GM12874 (cell line): ENCODE results near the gene AQP5.

ENCODE experiments used
- TF ChIP-seq, protein P1 (sequence below): IDR thresholded peaks from 2 replicates; pipeline ENCODE4 v1.5.1; 2011; ENCODE audit warnings: low read depth, mild to moderate bottlenecking, control low read depth, low read length, moderate library complexity; ENCODE audit not compliant: insufficient read depth

AQP5 gene

GRCh38 chr12:49959685-49960473 is 1.8 kb upstream of the AQP5 start:
- TF ChIP-seq, protein P1, sequence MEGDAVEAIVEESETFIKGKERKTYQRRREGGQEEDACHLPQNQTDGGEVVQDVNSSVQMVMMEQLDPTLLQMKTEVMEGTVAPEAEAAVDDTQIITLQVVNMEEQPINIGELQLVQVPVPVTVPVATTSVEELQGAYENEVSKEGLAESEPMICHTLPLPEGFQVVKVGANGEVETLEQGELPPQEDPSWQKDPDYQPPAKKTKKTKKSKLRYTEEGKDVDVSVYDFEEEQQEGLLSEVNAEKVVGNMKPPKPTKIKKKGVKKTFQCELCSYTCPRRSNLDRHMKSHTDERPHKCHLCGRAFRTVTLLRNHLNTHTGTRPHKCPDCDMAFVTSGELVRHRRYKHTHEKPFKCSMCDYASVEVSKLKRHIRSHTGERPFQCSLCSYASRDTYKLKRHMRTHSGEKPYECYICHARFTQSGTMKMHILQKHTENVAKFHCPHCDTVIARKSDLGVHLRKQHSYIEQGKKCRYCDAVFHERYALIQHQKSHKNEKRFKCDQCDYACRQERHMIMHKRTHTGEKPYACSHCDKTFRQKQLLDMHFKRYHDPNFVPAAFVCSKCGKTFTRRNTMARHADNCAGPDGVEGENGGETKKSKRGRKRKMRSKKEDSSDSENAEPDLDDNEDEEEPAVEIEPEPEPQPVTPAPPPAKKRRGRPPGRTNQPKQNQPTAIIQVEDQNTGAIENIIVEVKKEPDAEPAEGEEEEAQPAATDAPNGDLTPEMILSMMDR: no peak

GRCh38 chr12:49960474-49961110 is 1.1 kb upstream of the AQP5 start:
- TF ChIP-seq, protein P1: no peak

GRCh38 chr12:49961993-49962764 is 507 bp downstream of the AQP5 start:
- TF ChIP-seq, protein P1: no peak

GRCh38 chr12:49962861-49963765 is 1.4 kb downstream of the AQP5 start:
- TF ChIP-seq, protein P1: no peak

DNA sequence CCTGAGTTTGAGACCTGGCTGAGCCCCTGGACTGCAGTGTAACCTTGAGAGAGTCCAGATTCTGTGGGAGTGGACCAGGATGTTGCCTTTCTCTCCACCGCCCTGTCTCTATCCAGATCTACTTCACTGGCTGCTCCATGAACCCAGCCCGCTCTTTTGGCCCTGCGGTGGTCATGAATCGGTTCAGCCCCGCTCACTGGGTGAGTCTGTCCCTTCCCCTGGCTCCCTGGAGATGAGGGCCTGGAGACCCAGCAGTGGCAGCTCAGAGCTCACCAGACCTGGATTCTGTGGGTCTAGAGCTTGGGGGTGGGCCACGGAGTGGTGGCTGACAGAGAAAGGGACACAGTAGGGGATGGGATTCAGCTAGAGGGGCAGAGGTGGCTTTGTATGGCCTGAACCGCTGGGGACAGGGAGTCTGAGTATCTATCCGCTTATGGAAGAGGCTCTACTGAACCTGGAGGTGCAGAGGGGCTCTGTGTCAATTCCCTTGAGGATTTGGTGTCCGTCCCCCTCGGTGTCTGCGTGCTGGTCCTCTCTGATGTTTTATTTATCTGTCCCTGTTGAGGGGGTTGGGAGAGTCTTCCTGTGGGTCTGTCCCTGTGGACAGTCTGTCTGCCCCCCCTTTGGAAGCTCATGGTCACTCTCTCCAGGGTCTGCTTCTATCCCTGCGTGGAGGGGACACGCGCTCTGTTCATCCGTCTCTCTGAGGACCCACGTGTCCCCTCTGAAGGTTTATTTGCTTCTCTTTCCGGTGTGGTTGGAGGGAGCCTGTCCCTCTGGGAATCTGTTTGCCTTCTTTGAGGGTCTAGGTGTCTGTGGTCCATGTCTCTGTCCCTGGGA is 2.5 kb downstream of the AQP5 start:
- TF ChIP-seq, protein P1: no peak

GRCh38 chr12:49964849-49965624 is 3.4 kb downstream of the AQP5 start:
- TF ChIP-seq, protein P1: no peak
